HG03196 (cell line): ENCODE measurements around the gene TAS1R1.
A peak's percentile ranks its signal among the peaks of the same experiment; 100 is the strongest.

ENCODE experiments used
- ATAC-seq: cut with Tn5 transposase; IDR thresholded peaks from one replicate; pipeline ENCODE4 v1.9.1; 2021; ENCODE audit not compliant: unreplicated experiment

TAS1R1 gene

GRCh38 chr1:6570987-6571386, 15.9 kb downstream of the TAS1R1 start:
- ATAC-seq = no peak

DNA sequence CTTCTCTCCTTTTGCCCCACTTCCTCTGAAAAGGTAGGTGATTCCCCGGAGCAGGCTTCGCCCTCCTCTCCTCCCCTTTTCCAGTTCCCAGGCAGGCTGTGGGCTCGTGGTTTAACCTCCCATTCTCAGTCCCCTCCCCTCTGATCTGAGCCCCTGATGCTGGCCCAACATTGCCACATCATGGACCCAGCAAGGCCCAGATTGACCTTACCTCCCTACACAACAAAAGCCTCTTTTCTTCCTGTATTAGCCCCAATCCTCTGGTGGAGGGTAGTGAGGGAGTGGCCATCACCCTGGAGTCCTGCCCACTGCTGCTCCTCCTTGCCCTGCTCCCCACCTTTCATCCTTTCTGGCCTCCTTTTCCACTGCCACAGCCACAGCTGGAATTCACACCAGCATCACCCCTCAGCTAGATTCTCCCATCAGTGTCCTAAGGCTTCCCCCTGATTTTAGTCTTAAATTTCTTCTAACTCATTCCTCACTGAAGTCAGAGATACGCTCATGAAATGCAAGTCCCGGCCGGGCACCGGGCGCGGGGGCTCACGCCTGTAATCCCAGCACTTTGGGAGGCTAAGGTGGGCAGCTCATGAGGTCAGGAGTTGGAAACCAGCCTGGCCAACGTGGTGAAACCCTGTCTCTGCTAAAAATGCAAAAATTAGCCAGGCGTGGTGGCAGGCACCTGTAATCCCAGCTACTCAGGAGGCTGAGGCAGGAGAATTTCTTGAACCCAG, 17.7 kb downstream of the TAS1R1 start:
- no peak for ATAC-seq

- no peak for ATAC-seq
Measured at GRCh38 chr1:6574025-6574620, 19.0 kb downstream of the TAS1R1 start.

DNA sequence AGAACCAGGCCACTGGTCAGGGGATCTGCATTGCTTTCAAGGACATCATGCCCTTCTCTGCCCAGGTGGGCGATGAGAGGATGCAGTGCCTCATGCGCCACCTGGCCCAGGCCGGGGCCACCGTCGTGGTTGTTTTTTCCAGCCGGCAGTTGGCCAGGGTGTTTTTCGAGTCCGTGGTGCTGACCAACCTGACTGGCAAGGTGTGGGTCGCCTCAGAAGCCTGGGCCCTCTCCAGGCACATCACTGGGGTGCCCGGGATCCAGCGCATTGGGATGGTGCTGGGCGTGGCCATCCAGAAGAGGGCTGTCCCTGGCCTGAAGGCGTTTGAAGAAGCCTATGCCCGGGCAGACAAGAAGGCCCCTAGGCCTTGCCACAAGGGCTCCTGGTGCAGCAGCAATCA, 19.7 kb downstream of the TAS1R1 start:
- ATAC-seq = no peak

DNA sequence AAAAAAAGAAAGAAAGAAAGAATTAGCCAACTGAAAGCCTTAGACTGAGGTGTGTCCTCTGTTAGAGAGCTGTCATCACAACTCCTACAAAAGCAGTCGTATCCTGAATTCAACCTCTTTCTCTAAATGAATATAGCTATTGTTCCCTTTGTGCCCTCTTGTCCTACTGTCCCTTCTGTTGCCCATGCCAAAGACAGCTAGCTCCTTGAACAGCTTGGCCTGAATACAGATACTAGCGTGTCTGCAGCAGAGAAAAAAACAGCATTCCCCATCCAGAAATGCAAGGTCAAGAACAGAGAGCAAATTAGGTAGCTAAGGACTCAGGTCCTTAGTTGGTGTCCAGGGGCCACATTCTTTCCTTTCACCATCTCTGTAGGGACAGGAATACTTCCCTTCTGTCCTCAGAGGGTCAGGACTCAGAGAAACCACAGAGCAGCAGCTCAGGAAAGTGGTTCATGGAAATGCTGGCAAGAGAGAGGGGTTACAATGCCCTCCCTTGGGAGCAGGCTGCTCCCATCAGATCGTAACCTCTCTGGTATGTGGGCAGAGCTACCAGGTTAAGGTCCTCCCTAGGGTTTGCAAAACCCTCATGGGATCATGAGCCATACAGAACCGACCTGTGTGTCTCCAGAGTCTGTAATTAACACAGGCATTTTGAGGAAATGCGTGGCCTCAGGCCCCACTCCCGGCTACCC, 22.9 kb downstream of the TAS1R1 start:
- no peak for ATAC-seq

DNA sequence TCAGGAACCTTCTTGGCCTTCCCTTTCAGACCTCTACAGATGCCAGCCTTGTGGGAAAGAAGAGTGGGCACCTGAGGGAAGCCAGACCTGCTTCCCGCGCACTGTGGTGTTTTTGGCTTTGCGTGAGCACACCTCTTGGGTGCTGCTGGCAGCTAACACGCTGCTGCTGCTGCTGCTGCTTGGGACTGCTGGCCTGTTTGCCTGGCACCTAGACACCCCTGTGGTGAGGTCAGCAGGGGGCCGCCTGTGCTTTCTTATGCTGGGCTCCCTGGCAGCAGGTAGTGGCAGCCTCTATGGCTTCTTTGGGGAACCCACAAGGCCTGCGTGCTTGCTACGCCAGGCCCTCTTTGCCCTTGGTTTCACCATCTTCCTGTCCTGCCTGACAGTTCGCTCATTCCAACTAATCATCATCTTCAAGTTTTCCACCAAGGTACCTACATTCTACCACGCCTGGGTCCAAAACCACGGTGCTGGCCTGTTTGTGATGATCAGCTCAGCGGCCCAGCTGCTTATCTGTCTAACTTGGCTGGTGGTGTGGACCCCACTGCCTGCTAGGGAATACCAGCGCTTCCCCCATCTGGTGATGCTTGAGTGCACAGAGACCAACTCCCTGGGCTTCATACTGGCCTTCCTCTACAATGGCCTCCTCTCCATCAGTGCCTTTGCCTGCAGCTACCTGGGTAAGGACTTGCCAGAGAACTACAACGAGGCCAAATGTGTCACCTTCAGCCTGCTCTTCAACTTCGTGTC, 23.7 kb downstream of the TAS1R1 start:
- no peak for ATAC-seq

- peak; percentile 97 for ATAC-seq
Measured at GRCh38 chr1:6579374-6580118, 24.4 kb downstream of the TAS1R1 start, which contains the start of gene ZBTB48. TSS of gene ZBTB48 (plus strand) at chr1:6579994. CDS start at chr1:6580610, 616 bp downstream.

DNA sequence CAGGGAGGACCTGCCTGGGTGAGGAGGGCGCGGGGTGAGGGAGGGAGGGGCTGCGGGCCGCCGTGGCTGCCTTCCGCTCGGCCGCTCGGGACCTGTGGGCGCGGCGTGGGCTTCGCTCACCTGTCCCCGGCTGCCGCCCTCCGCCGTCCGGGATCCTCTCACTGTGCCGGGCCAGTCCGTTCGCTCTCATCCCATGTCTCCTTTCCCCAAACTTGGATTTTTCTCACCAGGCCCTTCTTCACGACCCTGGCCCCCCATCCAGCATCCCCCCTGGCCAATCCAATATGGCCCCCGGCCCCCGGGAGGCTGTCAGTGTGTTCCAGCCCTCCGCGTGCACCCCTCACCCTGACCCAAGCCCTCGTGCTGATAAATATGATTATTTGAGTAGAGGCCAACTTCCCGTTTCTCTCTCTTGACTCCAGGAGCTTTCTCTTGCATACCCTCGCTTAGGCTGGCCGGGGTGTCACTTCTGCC, 25.0 kb downstream of the TAS1R1 start:
- ATAC-seq = no peak

GRCh38 chr1:6580593-6581409, 25.7 kb downstream of the TAS1R1 start:
- ATAC-seq = no peak

DNA sequence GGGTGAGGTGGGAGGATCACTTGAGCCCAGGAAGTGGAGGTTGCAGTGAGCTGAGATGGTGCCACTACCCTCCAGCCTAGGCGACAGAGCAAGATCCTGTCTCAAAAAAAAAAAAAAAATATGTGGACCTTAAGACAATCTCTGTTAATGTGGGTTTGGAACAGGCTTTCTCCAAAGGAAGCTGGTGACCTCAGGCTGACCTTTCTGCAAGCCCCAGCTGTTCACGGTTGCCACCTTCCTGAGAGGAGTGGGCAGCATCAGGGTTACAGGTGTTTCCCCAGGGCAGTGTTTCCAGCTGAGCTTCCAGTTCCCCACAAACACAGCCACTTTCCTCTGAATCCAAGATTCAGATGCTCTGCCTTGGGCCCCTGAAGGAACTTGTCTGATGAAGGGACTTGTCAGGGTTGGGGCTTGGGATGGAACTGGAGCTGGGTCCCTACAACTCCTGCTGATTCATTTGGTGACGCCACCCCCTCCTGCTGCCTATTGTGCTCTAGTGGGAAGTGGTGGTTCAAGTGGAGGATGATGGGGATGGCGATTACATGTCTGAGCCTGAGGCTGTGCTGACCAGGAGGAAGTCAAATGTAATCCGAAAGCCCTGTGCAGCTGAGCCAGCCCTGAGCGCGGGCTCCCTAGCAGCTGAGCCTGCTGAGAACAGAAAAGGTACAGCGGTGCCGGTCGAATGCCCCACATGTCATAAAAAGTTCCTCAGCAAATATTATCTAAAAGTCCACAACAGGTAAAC, 26.6 kb downstream of the TAS1R1 start:
- no peak for ATAC-seq

GRCh38 chr1:6582370-6582769, 27.3 kb downstream of the TAS1R1 start:
- no peak for ATAC-seq

- ATAC-seq = no peak
Measured at GRCh38 chr1:6584126-6585080, 29.3 kb downstream of the TAS1R1 start.

DNA sequence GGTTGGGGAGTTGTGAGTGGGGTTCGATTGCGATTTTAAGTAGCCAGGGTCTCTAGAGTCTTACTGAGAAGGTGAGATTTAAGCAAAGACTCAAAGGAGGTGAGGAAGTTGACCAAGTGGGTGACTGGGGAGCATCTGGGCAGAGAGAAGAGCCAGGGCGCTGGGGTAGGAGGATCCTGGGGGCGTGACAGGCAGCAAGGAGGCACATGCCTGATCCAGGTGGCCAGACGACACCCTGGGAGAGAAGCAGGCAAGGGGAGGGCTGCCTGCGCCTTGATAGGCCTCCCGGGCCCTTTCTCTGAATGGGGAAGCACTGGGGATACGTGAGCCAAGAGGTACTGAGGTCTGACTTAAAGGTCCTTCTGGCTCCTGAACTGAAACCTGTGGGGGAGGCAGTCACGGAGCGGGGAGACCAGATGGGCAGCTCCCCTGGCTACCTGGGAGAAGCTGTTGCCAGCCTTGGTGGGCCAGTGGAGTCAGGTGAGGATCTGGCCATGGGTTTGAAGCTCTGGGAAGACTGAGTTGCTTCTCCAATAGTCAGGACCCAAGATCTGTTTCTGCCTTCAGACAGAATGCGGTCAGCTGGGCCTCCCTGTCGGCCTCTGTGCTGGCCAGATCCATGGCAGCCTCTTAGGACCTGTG, 30.1 kb downstream of the TAS1R1 start:
- no peak for ATAC-seq

- no peak for ATAC-seq
Measured at GRCh38 chr1:6585841-6586240, 30.7 kb downstream of the TAS1R1 start.

DNA sequence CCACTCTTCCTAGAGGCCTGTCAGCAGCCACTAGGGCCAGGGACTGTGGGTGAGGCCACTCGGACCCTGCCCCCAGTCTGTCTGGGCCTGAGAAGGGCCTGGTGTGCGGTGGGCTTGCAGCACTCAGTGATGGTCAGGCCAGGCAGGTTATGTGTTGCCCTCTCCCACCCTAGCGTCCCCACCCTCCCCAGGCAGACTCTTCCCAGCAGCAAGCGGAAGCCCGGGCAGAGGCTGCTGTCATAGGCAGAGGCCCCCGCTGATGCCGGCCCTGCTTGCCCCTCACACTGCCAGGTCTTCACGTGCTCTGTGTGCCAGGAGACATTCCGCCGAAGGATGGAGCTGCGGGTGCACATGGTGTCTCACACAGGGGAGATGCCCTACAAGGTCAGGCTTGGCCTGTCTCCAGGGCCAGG, 31.3 kb downstream of the TAS1R1 start:
- ATAC-seq = no peak

DNA sequence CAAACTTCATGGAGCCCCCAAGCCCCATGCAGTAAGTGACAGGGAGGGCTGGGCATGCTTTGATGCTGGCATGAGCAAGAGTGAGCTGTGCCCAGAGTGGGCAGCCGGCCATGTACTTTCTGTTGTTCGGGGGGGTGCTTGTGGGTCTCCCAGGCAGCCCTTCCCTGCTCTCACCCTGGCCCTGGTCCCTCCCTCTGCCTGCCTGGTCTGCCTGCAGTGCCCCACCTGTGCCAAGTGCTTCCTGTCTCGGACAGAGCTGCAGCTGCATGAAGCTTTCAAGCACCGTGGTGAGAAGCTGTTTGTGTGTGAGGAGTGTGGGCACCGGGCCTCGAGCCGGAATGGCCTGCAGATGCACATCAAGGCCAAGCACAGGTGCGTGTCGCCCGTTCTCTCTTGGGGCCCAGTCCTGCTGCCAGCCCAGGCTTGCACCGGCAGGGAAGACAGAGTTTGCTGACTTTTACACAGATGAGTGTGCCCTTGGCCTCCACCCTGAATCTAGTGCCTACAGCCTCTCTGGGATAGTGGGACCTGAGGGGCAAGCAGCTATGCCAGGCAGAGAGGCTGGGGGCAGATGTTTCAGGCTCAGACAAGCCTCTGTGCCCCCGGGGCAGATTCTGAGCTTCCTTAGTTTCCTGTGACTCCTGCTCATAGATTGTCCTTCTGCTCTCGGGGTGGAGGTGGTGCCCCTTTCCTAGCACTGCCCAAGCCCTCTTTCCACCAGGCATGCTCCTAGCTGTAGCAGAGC, 32.3 kb downstream of the TAS1R1 start:
- no peak for ATAC-seq
